NCI-H69 (cell line): ENCODE results near the gene AFG3L2.
"Not testable (repeated sequence)": the region's sequence is repeated elsewhere in the genome, so short reads cannot be mapped to it uniquely, and the experiment has no call there.

Experiments
- DNase-seq: peaks from one replicate; lab custom pipeline; 2025; lab: John Stamatoyannopoulos, UW

AFG3L2 gene

GRCh38 chr18:12397254-12397653 is 20.2 kb upstream of the AFG3L2 start:
- no peak for DNase-seq

- peak; percentile 50 for DNase-seq
Observed at GRCh38 chr18:12394428-12394827, 17.4 kb upstream of the AFG3L2 start.

- peak; percentile 63 for DNase-seq
Observed at GRCh38 chr18:12393998-12394397, 17.0 kb upstream of the AFG3L2 start.

- DNase-seq = no peak
Observed at GRCh38 chr18:12393510-12393909, 16.5 kb upstream of the AFG3L2 start.

- peak; percentile 82 for DNase-seq
Observed at GRCh38 chr18:12391487-12392165, 14.6 kb upstream of the AFG3L2 start.

GRCh38 chr18:12388442-12388841 is 11.4 kb upstream of the AFG3L2 start:
- DNase-seq = no peak

- DNase-seq = no peak
Observed at GRCh38 chr18:12384261-12384660, 7.2 kb upstream of the AFG3L2 start.

- DNase-seq = not testable (repeated sequence)
Observed at GRCh38 chr18:12383759-12384158, 6.7 kb upstream of the AFG3L2 start.

GRCh38 chr18:12382221-12382814 is 5.3 kb upstream of the AFG3L2 start:
- DNase-seq = not testable (repeated sequence)

GRCh38 chr18:12378198-12378558 is 1.2 kb upstream of the AFG3L2 start:
- peak; percentile 46 for DNase-seq

GRCh38 chr18:12377556-12378197 is 650 bp upstream of the AFG3L2 start:
- DNase-seq = no peak

- peak; percentile 72 for DNase-seq
Observed at GRCh38 chr18:12376034-12376753, 833 bp downstream of the AFG3L2 start.

- no peak for DNase-seq
Observed at GRCh38 chr18:12374401-12374800, 2.6 kb downstream of the AFG3L2 start.

- no peak for DNase-seq
Observed at GRCh38 chr18:12373771-12374116, 3.3 kb downstream of the AFG3L2 start.

GRCh38 chr18:12373116-12373770 is 3.8 kb downstream of the AFG3L2 start:
- DNase-seq = no peak

GRCh38 chr18:12372406-12372805 is 4.6 kb downstream of the AFG3L2 start:
- no peak for DNase-seq

GRCh38 chr18:12371590-12371989 is 5.4 kb downstream of the AFG3L2 start:
- DNase-seq = no peak

GRCh38 chr18:12369211-12369610 is 7.8 kb downstream of the AFG3L2 start:
- no peak for DNase-seq

- no peak for DNase-seq
Observed at GRCh38 chr18:12366784-12367183, 10.2 kb downstream of the AFG3L2 start.

GRCh38 chr18:12366379-12366778 is 10.6 kb downstream of the AFG3L2 start:
- no peak for DNase-seq

GRCh38 chr18:12362473-12363174 is 14.4 kb downstream of the AFG3L2 start:
- DNase-seq = no peak
